Type B pancreatic cell (in vitro differentiated cells): ENCODE data around the gene STK17A. TPM values are rescaled to one million over a fixed set of nuclear protein-coding genes. Genes with fewer than 3 reads are reported as not detected.

ENCODE experiments used
- DNase-seq: peaks from one replicate; pipeline ENCODE4 v3.0.0; 2021; ENCODE audit warnings: mixed read lengths; ENCODE audit not compliant: unreplicated experiment; ENCODE audit errors: extremely low spot score
- H3K27ac Mint-ChIP-seq: 2 replicates; pipeline ENCODE4 v1.8.0; 2021; ENCODE audit warnings: mild to moderate bottlenecking, mixed read lengths
- H3K27me3 Mint-ChIP-seq: 2 replicates; pipeline ENCODE4 v1.8.0; 2021; ENCODE audit warnings: mixed read lengths
- H3K36me3 Mint-ChIP-seq: 2 replicates; pipeline ENCODE4 v1.8.0; 2021; ENCODE audit warnings: mixed read lengths
- H3K4me1 Mint-ChIP-seq: one replicate; pipeline ENCODE4 v1.8.0; 2021; ENCODE audit warnings: mixed read lengths; ENCODE audit not compliant: unreplicated experiment
- H3K4me3 Mint-ChIP-seq: 2 replicates; pipeline ENCODE4 v1.8.0; 2021; ENCODE audit warnings: mild to moderate bottlenecking, mixed read lengths
- H3K9me3 Mint-ChIP-seq: 2 replicates; pipeline ENCODE4 v1.8.0; 2021; ENCODE audit warnings: mixed read lengths
- CTCF ChIP-seq: fragments of 200-600 bp; sonication (generic); conservative IDR thresholded peaks from 2 replicates; pipeline ENCODE4 v1.5.0; 2021; ENCODE audit warnings: antibody characterized with exemption, mild to moderate bottlenecking
- total RNA-seq: library from RNA; stranded (reverse); gene quantifications from 2 replicates; pipeline ENCODE4 v1.2.1, GENCODE V29; 2021; ENCODE audit warnings: low replicate concordance

STK17A gene
- total RNA-seq, 1 donor from 2014 or later = 11.0 TPM

- H3K27ac Mint-ChIP-seq = no peak overlapping the region
- no peaks in the 10 kb centered on the region for H3K9me3 Mint-ChIP-seq
- TF ChIP-seq CTCF = no peak
- peaks cover 20% of the 10 kb centered on the region for H3K4me1 Mint-ChIP-seq
- H3K27me3 Mint-ChIP-seq = no peaks in the 10 kb centered on the region
- DNase-seq = no peak
- no peaks in the 10 kb centered on the region for H3K36me3 Mint-ChIP-seq
- no peak overlapping the region for H3K4me3 Mint-ChIP-seq
Observed at GRCh38 chr7:43589133-43589478, 6.2 kb downstream of the STK17A start.

GRCh38 chr7:43589728-43590127 lies 6.8 kb downstream of the STK17A start:
- peaks cover 18% of the 10 kb centered on the region for H3K4me1 Mint-ChIP-seq
- no peak overlapping the region for H3K4me3 Mint-ChIP-seq
- no peak for DNase-seq
- no peak overlapping the region for H3K27ac Mint-ChIP-seq
- H3K9me3 Mint-ChIP-seq = no peaks in the 10 kb centered on the region
- H3K36me3 Mint-ChIP-seq = no peaks in the 10 kb centered on the region
- no peak for TF ChIP-seq CTCF
- H3K27me3 Mint-ChIP-seq = no peaks in the 10 kb centered on the region

GRCh38 chr7:43590862-43591557 lies 8.1 kb downstream of the STK17A start:
- no peaks in the 10 kb centered on the region for H3K9me3 Mint-ChIP-seq
- H3K27me3 Mint-ChIP-seq = no peaks in the 10 kb centered on the region
- no peak for TF ChIP-seq CTCF
- DNase-seq = no peak
- H3K27ac Mint-ChIP-seq = peak overlapping the region; percentile 76
- no peaks in the 10 kb centered on the region for H3K36me3 Mint-ChIP-seq
- H3K4me3 Mint-ChIP-seq = peak overlapping the region; percentile 30
- peaks cover 19% of the 10 kb centered on the region for H3K4me1 Mint-ChIP-seq

GRCh38 chr7:43591558-43592180 lies 8.8 kb downstream of the STK17A start:
- H3K4me1 Mint-ChIP-seq = peaks cover 15% of the 10 kb centered on the region
- H3K9me3 Mint-ChIP-seq = no peaks in the 10 kb centered on the region
- H3K27me3 Mint-ChIP-seq = no peaks in the 10 kb centered on the region
- DNase-seq = no peak
- peak overlapping the region; percentile 76 for H3K27ac Mint-ChIP-seq
- no peaks in the 10 kb centered on the region for H3K36me3 Mint-ChIP-seq
- no peak for TF ChIP-seq CTCF
- peak overlapping the region; percentile 30 for H3K4me3 Mint-ChIP-seq

- Mint-ChIP-seq H3K27me3 (no peaks in the 10 kb centered on the region), H3K36me3 (no peaks in the 10 kb centered on the region), H3K9me3 (no peaks in the 10 kb centered on the region), H3K4me3 (no peak overlapping the region), H3K27ac (peak overlapping the region; percentile 76), H3K4me1 (peaks cover 15% of the 10 kb centered on the region)
- no peak for DNase-seq
- TF ChIP-seq CTCF = no peak
Observed at GRCh38 chr7:43592326-43592725, 9.4 kb downstream of the STK17A start.
